HG03575 (cell line): ENCODE measurements around the gene ARID4B.
"Not testable (repeated sequence)": the region's sequence is repeated elsewhere in the genome, so short reads cannot be mapped to it uniquely, and the experiment has no call there.

Source experiments
- ATAC-seq: cut with Tn5 transposase; IDR thresholded peaks from one replicate; pipeline ENCODE4 v1.9.1; 2021; ENCODE audit not compliant: unreplicated experiment, insufficient number of reproducible peaks, low FRiP score; ENCODE audit errors: extremely low read depth

ARID4B gene

GRCh38 chr1:235246022-235246948 is 81.7 kb downstream of the ARID4B start:
- ATAC-seq = no peak

GRCh38 chr1:235244974-235245592 is 82.9 kb downstream of the ARID4B start:
- no peak for ATAC-seq

- ATAC-seq = no peak
These were observed 87.0 kb downstream of the ARID4B start for GRCh38 chr1:235240960-235241359.

- no peak for ATAC-seq
These were observed 88.1 kb downstream of the ARID4B start for GRCh38 chr1:235239851-235240250.

- no peak for ATAC-seq
These were observed 89.4 kb downstream of the ARID4B start for GRCh38 chr1:235238558-235238957.

- no peak for ATAC-seq
These were observed 91.9 kb downstream of the ARID4B start for GRCh38 chr1:235236128-235236527.

- ATAC-seq = no peak
These were observed 98.1 kb downstream of the ARID4B start for GRCh38 chr1:235229868-235230267.

GRCh38 chr1:235227414-235227813 is 100.6 kb downstream of the ARID4B start:
- ATAC-seq = no peak

- no peak for ATAC-seq
These were observed 101.0 kb downstream of the ARID4B start for GRCh38 chr1:235226933-235227332.

- ATAC-seq = no peak
These were observed 102.7 kb downstream of the ARID4B start for GRCh38 chr1:235225299-235225698.

GRCh38 chr1:235221653-235222375 is 106.2 kb downstream of the ARID4B start:
- ATAC-seq = no peak

GRCh38 chr1:235215453-235215852 is 112.5 kb downstream of the ARID4B start:
- no peak for ATAC-seq

GRCh38 chr1:235214962-235215361 is 113.0 kb downstream of the ARID4B start:
- ATAC-seq = not testable (repeated sequence)

- no peak for ATAC-seq
These were observed 114.2 kb downstream of the ARID4B start for GRCh38 chr1:235213752-235214151.

GRCh38 chr1:235211517-235211916 is 116.5 kb downstream of the ARID4B start:
- no peak for ATAC-seq

GRCh38 chr1:235207209-235207565 is 120.8 kb downstream of the ARID4B start:
- no peak for ATAC-seq

GRCh38 chr1:235206533-235207208 is 121.3 kb downstream of the ARID4B start:
- ATAC-seq = no peak

GRCh38 chr1:235205687-235206086 is 122.3 kb downstream of the ARID4B start:
- ATAC-seq = no peak

GRCh38 chr1:235203428-235203827 is 124.6 kb downstream of the ARID4B start:
- no peak for ATAC-seq
